GM19467 (cell line): ENCODE measurements around the gene ARL4C.
A peak's percentile ranks its signal among the peaks of the same experiment; 100 is the strongest.

Experiments
- ATAC-seq: cut with Tn5 transposase; IDR thresholded peaks from one replicate; pipeline ENCODE4 v1.9.1; 2021; ENCODE audit warnings: mild to moderate bottlenecking, moderate library complexity; ENCODE audit not compliant: unreplicated experiment

ARL4C gene

DNA sequence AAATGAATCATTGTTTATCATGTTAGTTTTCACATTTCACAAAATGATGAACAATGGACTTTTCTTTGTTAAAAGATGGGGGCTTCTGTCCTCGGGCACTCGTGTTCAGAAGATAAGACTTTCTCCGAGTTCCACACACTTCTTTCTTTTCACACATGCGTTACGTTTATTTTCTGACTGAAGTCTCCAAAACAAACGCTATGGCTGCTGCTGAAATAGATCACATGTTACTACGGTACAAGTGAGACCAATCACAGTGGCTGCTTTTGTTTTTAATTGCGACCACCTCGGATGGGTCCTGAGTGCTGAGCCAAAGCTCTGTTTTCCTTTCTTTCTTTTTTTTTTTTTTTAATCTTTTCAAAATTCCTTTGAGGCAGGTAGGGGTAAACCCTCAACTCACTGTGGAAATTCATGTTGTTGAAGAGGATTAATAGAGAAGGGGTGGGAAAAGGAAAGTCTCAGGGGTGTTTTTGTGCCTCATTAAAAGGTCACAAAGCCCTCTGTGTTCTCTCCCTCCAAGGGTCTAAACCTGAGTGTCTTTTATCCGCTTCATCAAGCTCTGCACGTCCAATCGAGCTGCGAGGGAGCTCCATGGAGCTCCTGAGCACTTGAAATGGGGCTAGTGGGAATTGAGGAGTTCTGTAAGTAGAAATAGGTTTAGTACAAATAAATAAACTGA lies 48.2 kb downstream of the ARL4C start:
- no peak for ATAC-seq

GRCh38 chr2:234447963-234448362 lies 48.9 kb downstream of the ARL4C start:
- no peak for ATAC-seq

- ATAC-seq: no peak
Measured at GRCh38 chr2:234447189-234447588, 49.7 kb downstream of the ARL4C start.

DNA sequence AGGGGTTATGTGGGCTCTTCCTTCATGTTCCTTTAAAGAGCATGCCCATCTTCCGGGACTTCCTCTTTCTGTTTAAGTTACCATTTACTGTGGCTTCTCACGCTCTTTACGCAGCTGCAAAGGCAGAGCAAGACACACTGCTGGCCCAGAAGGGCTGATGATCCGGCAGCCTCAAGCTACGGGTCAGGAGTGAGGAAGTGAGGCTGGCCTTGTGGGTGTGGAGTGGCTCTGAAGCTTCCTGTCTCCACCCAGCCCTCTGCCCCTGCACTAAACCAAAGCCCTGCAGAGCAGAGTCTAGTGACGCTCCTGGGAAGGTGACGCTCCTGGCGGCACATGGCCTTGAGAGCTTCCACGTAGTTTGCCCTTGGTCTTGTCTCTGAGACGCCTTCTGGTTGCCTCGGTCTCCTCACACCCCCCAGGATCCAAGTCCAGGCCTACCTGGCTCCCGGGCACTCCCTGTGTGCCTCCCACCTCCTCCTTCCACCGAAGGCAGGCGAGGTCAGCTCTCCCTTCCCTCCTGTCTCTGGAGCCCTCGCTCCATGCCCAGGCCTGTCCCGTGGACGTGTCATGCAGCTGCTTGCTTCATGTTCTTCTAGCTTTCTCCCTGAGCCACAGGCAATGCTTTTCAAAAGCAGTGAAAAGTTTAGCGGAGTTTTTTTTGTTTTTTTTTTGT lies 50.3 kb downstream of the ARL4C start:
- ATAC-seq: peak; percentile 93

- no peak for ATAC-seq
Measured at GRCh38 chr2:234444893-234445292, 52.0 kb downstream of the ARL4C start.

- ATAC-seq: no peak
Measured at GRCh38 chr2:234444242-234444730, 52.6 kb downstream of the ARL4C start.
